Smooth muscle cell (in vitro differentiated cells): Measurements from ENCODE around the gene TM7SF3. TPM values are rescaled to one million over a fixed set of nuclear protein-coding genes. Genes with fewer than 3 reads are reported as not detected.
A peak's percentile ranks its signal among the peaks of the same experiment; 100 is the strongest.

Source experiments
- DNase-seq: peaks from one replicate; lab custom pipeline; 2025; ENCODE audit not compliant: unreplicated experiment; lab: John Stamatoyannopoulos, UW
- H2AFZ ChIP-seq: fragments of 200-600 bp; sonication (generic); 2 replicates; pipeline ENCODE4 v1.6.0; 2016; ENCODE audit warnings: antibody characterized with exemption, low read depth, mild to moderate bottlenecking
- H3F3A ChIP-seq: fragments of 200-600 bp; sonication (generic); 2 replicates; pipeline ENCODE4 v1.6.0; 2017; ENCODE audit warnings: antibody characterized with exemption, low read depth
- H3K27ac ChIP-seq: fragments of 200-600 bp; sonication (generic); 2 replicates; pipeline ENCODE4 v1.5.1; 2016; ENCODE audit warnings: low read depth, mild to moderate bottlenecking
- H3K27me3 ChIP-seq: fragments of 200-600 bp; sonication (generic); 2 replicates; pipeline ENCODE4 v1.6.1; 2016; ENCODE audit warnings: low read depth, mild to moderate bottlenecking
- H3K36me3 ChIP-seq: fragments of 200-600 bp; sonication (generic); 2 replicates; pipeline ENCODE4 v1.5.1; 2016; ENCODE audit warnings: low read depth
- H3K4me1 ChIP-seq: fragments of 200-600 bp; sonication (generic); 2 replicates; pipeline ENCODE4 v1.5.1; 2016; ENCODE audit warnings: low read depth
- H3K4me2 ChIP-seq: fragments of 200-600 bp; sonication (generic); 2 replicates; pipeline ENCODE4 v1.6.0; 2016; ENCODE audit warnings: mild to moderate bottlenecking
- H3K4me3 ChIP-seq: fragments of 200-600 bp; sonication (generic); 2 replicates; pipeline ENCODE4 v1.5.1; 2016; ENCODE audit warnings: mild to moderate bottlenecking
- H3K79me2 ChIP-seq: fragments of 200-600 bp; sonication (generic); 2 replicates; pipeline ENCODE4 v1.6.0; 2016; ENCODE audit warnings: low read depth, mild to moderate bottlenecking
- H3K9ac ChIP-seq: fragments of 200-600 bp; sonication (generic); 2 replicates; pipeline ENCODE4 v1.6.0; 2016; ENCODE audit warnings: low read depth
- H3K9me3 ChIP-seq: fragments of 200-600 bp; sonication (generic); replicated peaks from 2 replicates; pipeline ENCODE4 v1.5.1; 2016; ENCODE audit warnings: low read depth
- H4K20me1 ChIP-seq: fragments of 200-600 bp; sonication (generic); 2 replicates; pipeline ENCODE4 v1.6.0; 2016; ENCODE audit warnings: low read depth
- CTCF ChIP-seq: fragments of 200-600 bp; sonication (generic); IDR thresholded peaks from 2 replicates; pipeline ENCODE4 v1.5.1; 2017; ENCODE audit warnings: borderline replicate concordance, mild to moderate bottlenecking, antibody characterized with exemption; ENCODE audit not compliant: insufficient read depth, poor library complexity, severe bottlenecking
- WGBS: methylation state at CpG from one replicate; pipeline ENCODE4 v1.1.7; 2016; ENCODE audit warnings: low lambda C conversion rate; 5-methylcytosine and 5-hydroxymethylcytosine counted together
- polyA plus RNA-seq: library from polyadenylated mRNA; unstranded; fragments of >200 nt; fragmentation: Nextera tagmentation; extraction: Ambion mirVana; gene quantifications from 2 replicates; pipeline ENCODE4 v1.2.1, GENCODE V29; 2016
- total RNA-seq: library from RNA; depleted of rRNA; stranded (reverse); fragments of >200 nt; gene quantifications from 2 replicates; pipeline ENCODE4 v1.2.3, GENCODE V29; 2014

The TM7SF3 gene
- total and polyA plus RNA-seq, 2 experiments from 2014 or later = 48.2 to 67.4 TPM

- Histone ChIP-seq H3K4me1 (no peaks in the 10 kb centered on the region), H3K9ac (no peak overlapping the region), H3K4me2 (no peak overlapping the region), H2AFZ (no peak overlapping the region), H3K27ac (no peak overlapping the region), H3K36me3 (peaks cover 17% of the 10 kb centered on the region), H3K9me3 (no peaks in the 10 kb centered on the region), H3K27me3 (no peaks in the 10 kb centered on the region), H3K79me2 (peaks cover 70% of the 10 kb centered on the region), H3F3A (no peaks in the 10 kb centered on the region), H4K20me1 (peaks cover 62% of the 10 kb centered on the region), H3K4me3 (no peak overlapping the region)
- WGBS = 74% methylated on average over 4 of the region's 4 CpGs
- no peak for DNase-seq
- no peak for TF ChIP-seq CTCF
These were observed 60.2 kb downstream of the TM7SF3 start for GRCh38 chr12:26954027-26954426.

GRCh38 chr12:26953447-26953846 is 60.7 kb downstream of the TM7SF3 start:
- no peak overlapping the region for H3K27ac ChIP-seq
- WGBS = 73% methylated on average over 1 of the region's 1 CpG
- H3F3A ChIP-seq = no peaks in the 10 kb centered on the region
- peaks cover 17% of the 10 kb centered on the region for H3K36me3 ChIP-seq
- H2AFZ ChIP-seq = no peak overlapping the region
- H3K4me2 ChIP-seq = no peak overlapping the region
- no peak for DNase-seq
- H3K4me1 ChIP-seq = no peaks in the 10 kb centered on the region
- no peaks in the 10 kb centered on the region for H3K9me3 ChIP-seq
- H3K79me2 ChIP-seq = peaks cover 75% of the 10 kb centered on the region
- H3K9ac ChIP-seq = no peak overlapping the region
- H4K20me1 ChIP-seq = peaks cover 62% of the 10 kb centered on the region
- no peak for TF ChIP-seq CTCF
- no peaks in the 10 kb centered on the region for H3K27me3 ChIP-seq
- H3K4me3 ChIP-seq = no peak overlapping the region

- DNase-seq = no peak
- 96% methylated on average over 1 of the region's 1 CpG for WGBS
- no peak overlapping the region for H3K9ac ChIP-seq
- no peak for TF ChIP-seq CTCF
- peaks cover 49% of the 10 kb centered on the region for H4K20me1 ChIP-seq
- H2AFZ ChIP-seq = no peak overlapping the region
- peaks cover 3% of the 10 kb centered on the region for H3K36me3 ChIP-seq
- H3K79me2 ChIP-seq = peaks cover 98% of the 10 kb centered on the region
- no peak overlapping the region for H3K4me3 ChIP-seq
- no peak overlapping the region for H3K27ac ChIP-seq
- H3K27me3 ChIP-seq = no peaks in the 10 kb centered on the region
- H3K4me2 ChIP-seq = no peak overlapping the region
- no peaks in the 10 kb centered on the region for H3F3A ChIP-seq
- H3K9me3 ChIP-seq = peaks cover 4% of the 10 kb centered on the region
- no peaks in the 10 kb centered on the region for H3K4me1 ChIP-seq
These were observed 65.9 kb downstream of the TM7SF3 start for GRCh38 chr12:26948309-26948708.

GRCh38 chr12:26941215-26941594 is 73.0 kb downstream of the TM7SF3 start:
- peaks cover 87% of the 10 kb centered on the region for H3K79me2 ChIP-seq
- H2AFZ ChIP-seq = no peak overlapping the region
- H4K20me1 ChIP-seq = peaks cover 57% of the 10 kb centered on the region
- no peaks in the 10 kb centered on the region for H3K27me3 ChIP-seq
- no peak for DNase-seq
- H3K4me1 ChIP-seq = peaks cover 31% of the 10 kb centered on the region
- H3K36me3 ChIP-seq = peaks cover 3% of the 10 kb centered on the region
- no peak for TF ChIP-seq CTCF
- H3K4me2 ChIP-seq = peak overlapping the region; percentile 91
- H3K9ac ChIP-seq = no peak overlapping the region
- no peaks in the 10 kb centered on the region for H3F3A ChIP-seq
- 88% methylated on average over 1 of the region's 1 CpG for WGBS
- H3K27ac ChIP-seq = no peak overlapping the region
- H3K4me3 ChIP-seq = no peak overlapping the region
- H3K9me3 ChIP-seq = peaks cover 4% of the 10 kb centered on the region
